GM12878 (cell line): ENCODE results near the gene ADGRA3.

Experiments
- BHLHE40 ChIP-seq, 2 experiments: fragments of 450-650 bp in 1 of 2; IDR thresholded peaks; 2 replicates each; pipeline ENCODE4 v1.6.1; 2011 to 2017; ENCODE audit warnings: low read depth in 2 of 2, borderline replicate concordance in 1 of 2, improper control_type of control experiment in 1 of 2, low read length in 1 of 2, mild to moderate bottlenecking in 1 of 2
- BRCA1 ChIP-seq: IDR thresholded peaks from 2 replicates; pipeline ENCODE4 v1.6.1; 2011; ENCODE audit warnings: low read depth, low read length, improper control_type of control experiment
- EP300 ChIP-seq, 2 experiments: fragments of 150-350 bp in 1 of 2; IDR thresholded peaks; 2 replicates each; pipeline ENCODE4 v1.6.1; 2011 to 2012; ENCODE audit warnings: low read depth in 2 of 2, low read length in 2 of 2, borderline replicate concordance in 1 of 2, improper control_type of control experiment in 1 of 2, inconsistent platforms in 1 of 2; ENCODE audit not compliant: control insufficient read depth in 1 of 2
- JUND ChIP-seq: IDR thresholded peaks from 2 replicates; pipeline ENCODE4 v1.6.1; 2012; ENCODE audit warnings: low read depth, mild to moderate bottlenecking, low read length, improper control_type of control experiment, moderate library complexity
- POLR2AphosphoS5 ChIP-seq: IDR thresholded peaks from 2 replicates; pipeline ENCODE4 v1.6.1; 2011; ENCODE audit warnings: mild to moderate bottlenecking, low read length, inconsistent platforms
- TF ChIP-seq, protein P1 (sequence below), 3 experiments: IDR thresholded peaks in 2 of 3; conservative IDR thresholded peaks in 1 of 3; 2 replicates each; pipeline ENCODE4 v1.5.1; 2011; ENCODE audit warnings: low read depth in 3 of 3, low read length in 3 of 3, mild to moderate bottlenecking in 3 of 3, control low read depth in 2 of 3, moderate library complexity in 2 of 3, inconsistent platforms in 1 of 3, mixed read lengths in 1 of 3; ENCODE audit not compliant: control insufficient read depth in 2 of 3, insufficient read depth in 1 of 3; ENCODE audit errors: extremely low read depth in 1 of 3

DNA sequence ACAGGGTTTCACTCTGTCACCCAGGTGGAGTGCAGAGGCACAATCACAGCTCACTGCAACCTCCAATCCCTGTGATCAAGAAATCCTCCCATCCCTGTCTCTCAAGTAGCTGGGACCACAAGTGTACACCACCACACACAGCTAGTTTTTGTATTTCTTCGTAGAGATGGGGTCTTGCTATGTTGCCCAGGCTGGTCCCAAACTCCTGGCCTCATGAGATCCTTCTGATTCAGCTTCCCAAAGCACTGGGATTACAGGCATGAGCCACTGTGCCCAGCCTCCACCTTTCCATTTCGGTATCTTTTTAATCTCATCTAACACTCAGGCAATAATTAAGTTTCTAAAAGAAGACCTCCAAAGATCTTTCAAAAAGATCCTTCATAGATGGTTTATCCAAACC lies 22.9 kb downstream of the ADGRA3 start:
- TF ChIP-seq EP300 (IDR thresholded peaks at IDR 0.05; ENCODE audit: borderline replicate concordance in 1 of 2, control insufficient read depth in 1 of 2, low read depth in 2 of 2, low read length in 2 of 2) (no peak), BRCA1 (no peak), BHLHE40 (IDR thresholded peaks at IDR 0.05; ENCODE audit: borderline replicate concordance in 1 of 2, low read depth in 2 of 2, low read length in 1 of 2) (no peak), JUND (no peak), POLR2AphosphoS5 (no peak)
- TF ChIP-seq, protein P1, sequence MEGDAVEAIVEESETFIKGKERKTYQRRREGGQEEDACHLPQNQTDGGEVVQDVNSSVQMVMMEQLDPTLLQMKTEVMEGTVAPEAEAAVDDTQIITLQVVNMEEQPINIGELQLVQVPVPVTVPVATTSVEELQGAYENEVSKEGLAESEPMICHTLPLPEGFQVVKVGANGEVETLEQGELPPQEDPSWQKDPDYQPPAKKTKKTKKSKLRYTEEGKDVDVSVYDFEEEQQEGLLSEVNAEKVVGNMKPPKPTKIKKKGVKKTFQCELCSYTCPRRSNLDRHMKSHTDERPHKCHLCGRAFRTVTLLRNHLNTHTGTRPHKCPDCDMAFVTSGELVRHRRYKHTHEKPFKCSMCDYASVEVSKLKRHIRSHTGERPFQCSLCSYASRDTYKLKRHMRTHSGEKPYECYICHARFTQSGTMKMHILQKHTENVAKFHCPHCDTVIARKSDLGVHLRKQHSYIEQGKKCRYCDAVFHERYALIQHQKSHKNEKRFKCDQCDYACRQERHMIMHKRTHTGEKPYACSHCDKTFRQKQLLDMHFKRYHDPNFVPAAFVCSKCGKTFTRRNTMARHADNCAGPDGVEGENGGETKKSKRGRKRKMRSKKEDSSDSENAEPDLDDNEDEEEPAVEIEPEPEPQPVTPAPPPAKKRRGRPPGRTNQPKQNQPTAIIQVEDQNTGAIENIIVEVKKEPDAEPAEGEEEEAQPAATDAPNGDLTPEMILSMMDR (IDR thresholded peaks at IDR 0.05 in 2 of 3, conservative IDR thresholded peaks at IDR 0.05 in 1 of 3; ENCODE audit: control insufficient read depth in 2 of 3, extremely low read depth in 1 of 3, insufficient read depth in 1 of 3, low read depth in 3 of 3, low read length in 3 of 3) = no peak
